Activated T-helper 1 cell treated with Interleukin-2 at 50 U/mL for 16 hours (primary cell): Measurements from ENCODE around the gene SV2C.
"Not testable (repeated sequence)": the region's sequence is repeated elsewhere in the genome, so short reads cannot be mapped to it uniquely, and the experiment has no call there.

Source experiments
- DNase-seq: peaks from one replicate; pipeline ENCODE4 v3.0.0-alpha.2; 2020; ENCODE audit warnings: low read depth

The SV2C gene

DNA sequence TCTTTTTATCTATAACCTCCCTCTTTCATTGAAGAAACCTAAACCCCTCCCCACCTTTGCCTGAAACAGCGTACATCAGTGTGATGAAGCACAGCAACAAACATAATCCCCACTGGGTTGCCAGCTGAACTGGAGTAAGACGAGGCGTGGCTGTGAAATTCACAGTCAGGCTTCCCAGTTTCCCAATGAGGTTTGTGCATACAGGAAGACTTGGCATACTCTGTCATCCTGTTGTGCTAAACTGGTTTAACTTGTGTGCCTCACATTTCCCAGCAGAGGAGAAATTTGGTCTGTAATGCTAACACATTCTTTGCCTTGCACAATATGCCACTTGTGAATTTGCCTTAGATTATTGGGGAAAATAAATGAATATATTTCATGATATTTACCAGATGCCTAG is 121.5 kb downstream of the SV2C start:
- DNase-seq, result no peak

DNA sequence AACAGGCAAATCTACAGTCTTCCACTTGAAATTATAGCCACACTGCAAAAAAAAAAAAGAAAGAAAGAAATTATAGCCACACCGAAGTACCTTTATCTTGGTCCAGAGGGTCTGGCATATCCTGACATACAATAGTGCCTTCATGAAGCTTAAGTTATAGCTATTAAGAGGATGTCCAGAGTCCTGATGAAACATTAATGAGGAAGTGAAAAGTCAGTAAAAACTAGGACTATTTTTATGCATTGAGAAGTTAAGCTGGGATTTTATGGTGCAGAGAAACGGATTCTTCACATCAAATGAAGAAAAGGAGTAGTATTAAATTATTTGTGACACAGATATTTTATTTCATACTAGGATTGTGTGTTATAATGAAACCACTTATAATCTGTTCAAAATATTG is 123.9 kb downstream of the SV2C start:
- no peak for DNase-seq

DNA sequence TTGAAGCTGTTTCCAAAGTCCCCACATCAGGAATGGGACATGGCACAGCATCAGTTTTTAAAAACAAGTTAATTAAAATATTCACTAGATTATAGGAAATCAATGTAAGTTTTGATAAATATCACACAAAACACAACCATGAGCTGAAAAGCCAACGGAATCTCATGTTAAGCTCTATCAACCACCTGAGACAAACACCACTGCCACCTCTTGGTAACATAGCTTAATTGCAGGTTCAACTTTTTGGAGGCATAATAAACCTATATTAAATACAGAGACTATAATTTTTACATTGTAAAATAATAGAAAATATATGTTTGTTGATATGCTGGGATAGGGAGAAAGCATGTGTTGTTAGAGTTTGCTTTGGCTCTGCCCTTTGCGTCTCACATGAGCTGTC is 126.1 kb downstream of the SV2C start:
- no peak for DNase-seq

DNA sequence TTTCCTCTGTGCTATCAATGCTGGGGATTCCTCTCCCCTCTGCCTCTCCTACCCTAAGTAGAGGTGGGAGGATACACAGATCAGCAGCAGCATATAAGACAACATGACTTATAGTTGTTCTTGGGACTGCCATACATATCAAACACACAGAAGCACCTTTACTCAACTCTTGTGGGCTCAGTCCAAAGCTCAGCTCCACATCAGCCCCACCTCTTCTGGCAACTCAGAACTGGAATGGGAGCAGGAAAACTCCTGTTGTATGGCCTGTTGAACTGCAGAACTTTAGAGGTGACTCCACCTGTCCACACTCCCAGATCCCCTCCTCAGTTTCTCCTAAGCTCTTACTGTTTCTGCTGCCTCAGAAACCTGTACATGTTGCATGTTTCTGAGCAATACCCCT is 127.8 kb downstream of the SV2C start:
- DNase-seq, result no peak

DNA sequence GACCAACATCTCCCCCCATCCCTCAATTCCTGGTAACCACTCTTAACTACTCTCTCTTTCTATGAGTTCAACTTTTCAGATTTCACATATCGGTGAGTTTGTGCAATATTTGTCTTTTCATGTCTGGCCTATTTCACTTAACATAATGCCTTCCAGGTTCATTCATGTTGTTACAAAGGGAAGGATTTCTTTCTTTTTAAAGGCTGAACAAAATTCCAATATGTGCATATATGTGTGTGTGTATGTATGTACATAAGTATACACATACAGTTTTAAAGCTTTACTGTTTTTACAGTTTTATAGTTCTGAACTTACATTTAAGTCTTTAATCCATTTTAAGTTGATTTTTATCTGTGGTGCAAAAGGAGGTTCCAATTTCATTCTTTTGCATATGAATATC is 130.7 kb downstream of the SV2C start:
- DNase-seq, result no peak

DNA sequence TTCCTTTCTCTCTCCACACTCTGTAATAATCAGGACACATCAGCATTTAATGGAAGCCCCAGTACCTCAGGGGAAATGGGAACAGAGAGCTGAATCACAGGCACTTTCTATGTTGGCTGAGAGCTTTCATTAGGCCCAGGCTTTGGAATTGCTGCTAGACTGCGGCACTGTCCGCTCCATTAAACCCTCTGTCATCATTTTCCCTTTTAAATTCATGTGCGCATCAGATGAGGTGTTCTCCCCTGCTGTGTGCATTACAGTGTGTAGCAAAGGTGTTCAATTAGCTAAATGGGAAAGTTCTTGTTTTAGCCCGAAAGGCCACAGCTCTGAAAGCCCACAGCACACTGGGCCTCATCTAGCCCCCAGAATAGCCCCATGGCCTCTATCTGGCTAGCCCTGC is 133.6 kb downstream of the SV2C start:
- DNase-seq, result no peak

DNA sequence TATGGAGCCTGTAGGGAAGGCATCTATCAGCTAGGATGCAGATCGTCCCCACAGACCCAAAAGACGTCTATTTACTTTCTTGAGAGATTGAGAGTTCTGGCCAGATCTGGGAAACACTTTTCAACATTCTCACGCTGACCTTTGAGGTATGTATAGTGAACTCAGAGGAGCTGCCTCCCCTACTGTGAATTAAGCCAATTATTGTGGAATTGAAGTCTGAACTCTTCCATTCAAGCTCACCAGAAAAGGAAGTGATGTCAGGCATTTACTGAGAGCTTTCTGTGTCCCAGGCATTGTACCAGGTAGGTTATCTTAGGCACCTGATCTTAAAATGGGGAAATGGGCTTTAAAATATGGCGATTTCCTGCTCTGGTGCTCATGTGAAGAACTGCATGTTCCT is 136.5 kb downstream of the SV2C start:
- no peak for DNase-seq

DNA sequence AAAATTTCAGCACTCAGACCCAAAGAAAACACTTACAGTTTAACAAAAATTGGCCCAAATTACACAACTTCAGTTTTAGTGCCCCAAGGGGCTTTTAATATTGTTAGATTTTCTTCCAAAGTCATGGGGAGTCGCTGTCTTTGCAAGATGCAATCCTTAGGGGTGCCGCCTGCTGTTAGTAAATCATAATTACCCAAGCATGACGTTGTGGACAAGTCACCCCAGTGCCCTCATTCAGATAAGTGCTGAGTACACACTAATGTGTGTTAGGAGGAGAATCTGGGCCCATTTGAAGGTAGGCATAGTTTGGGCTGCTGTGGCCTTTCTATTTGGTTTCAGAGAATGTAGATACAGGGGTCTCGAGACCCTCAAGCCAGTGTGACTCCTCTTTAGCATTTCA is 138.1 kb downstream of the SV2C start:
- no peak for DNase-seq

DNA sequence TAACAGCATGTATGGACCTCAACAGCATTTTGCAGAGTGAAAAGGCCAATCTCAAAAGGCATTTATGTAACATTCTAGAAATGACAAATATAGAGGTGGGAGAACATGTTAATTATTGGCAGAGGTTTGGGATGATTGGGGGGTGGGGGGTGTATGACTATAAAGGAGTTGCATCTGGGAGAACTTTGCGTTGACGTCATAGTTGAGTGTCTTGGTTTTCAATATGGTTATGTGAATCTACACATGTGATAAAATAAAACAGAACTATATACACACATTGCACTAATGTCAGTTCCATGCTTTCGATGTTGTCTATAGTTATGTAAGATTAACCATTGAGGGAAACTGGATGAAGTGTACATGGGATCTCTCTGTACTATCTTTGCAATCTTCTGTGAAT is 139.1 kb downstream of the SV2C start:
- no peak for DNase-seq

DNA sequence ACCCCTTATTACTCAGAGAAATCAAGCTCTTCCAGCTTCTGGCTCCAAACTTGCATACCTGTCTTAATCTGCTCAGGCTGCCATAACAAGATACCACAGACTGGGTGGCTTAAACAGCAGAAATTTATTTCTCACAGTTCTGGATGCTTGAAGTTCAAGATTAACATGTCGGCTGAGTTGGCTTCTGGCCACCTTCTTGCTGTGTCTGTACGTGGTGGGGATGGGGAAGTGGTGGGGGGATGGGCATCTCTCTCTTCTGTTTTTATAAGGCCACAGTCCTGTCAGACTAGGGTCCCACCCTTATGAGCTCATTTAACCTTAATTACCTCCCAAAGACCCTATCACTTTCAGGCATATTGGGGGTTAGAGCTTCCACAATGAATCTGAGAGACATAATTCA is 140.5 kb downstream of the SV2C start:
- DNase-seq, result no peak

DNA sequence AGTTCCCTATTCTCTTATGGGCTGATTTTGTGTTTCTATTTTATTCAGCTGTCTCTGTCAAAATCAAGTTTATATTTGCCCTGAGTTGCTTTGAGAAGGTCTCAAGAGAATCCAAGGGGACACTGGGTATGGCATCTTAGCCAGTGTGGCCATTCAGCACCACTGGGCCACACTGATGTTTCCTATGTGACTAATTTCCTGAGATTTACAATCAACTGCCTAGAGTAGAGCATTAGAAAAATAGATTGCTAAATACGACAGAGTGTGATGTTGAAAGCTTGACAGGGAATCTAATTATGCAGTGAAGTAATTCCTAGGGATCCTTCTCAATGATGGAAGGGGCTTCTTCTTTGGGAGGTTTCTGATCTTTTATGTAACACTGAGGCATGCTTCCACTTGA is 141.7 kb downstream of the SV2C start:
- no peak for DNase-seq

DNA sequence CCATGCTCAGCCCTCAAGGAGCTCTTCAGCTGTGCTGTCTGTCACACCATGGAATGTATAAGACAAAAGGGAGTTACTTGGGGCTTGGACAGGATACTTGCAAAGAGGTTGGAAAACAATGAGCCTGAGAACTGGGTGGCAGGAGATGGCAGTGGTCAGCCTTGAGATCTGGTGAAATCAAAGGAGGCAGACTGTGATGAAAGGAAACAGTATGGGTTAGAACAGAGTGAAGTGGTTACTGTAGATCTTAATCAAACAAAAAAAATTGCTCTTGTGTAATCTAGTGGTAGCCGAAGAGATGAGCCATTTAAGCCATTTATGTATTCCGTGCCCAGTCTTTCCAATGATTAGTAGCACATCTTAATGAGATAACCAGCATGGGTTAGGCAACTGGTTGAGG is 142.2 kb downstream of the SV2C start:
- DNase-seq, result no peak

DNA sequence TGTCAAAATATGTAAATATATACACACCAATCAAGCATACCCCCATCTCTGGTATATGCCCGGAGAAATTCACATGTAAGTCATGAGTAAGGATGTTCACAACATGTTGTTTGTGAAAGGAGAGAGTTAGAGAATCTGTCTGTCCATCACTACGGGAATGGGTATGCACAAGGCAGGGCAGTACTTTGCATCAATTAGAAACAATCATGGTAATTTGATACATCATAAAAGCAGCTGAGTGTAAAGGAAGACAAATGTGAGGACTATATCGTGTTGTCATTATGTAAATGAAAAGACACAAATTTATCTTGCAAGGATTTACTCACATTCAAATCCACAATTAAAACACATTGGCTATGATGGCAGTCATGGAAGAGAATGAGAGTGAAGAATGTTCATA is 146.7 kb downstream of the SV2C start:
- DNase-seq, result no peak

DNA sequence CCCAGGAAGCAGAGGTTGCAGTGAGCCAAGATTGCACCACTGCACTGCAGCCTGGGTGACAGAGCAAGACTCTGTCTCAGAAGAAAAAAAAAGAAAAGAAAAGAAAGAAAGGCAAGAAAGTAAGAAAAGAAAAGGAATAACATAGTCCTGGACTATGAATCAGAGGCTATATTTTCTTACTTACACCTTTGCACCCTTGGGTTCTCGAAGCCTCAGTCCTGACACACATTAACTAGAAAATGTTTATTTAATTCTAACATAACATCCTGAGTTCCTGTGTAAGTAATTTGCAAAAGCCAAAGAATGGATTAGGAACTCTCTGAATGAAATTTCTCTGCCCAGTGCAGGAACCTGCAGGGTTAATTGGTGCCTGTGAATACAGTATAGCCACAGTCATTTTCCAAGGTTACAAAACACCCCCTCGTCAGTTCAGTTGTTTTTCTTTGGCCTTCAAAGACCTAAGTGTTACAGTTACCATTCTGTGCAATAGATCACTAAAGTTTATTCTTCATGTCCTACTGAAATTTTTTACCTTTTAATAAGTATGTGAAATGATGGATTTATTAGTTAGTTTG is 147.6 kb downstream of the SV2C start:
- no peak for DNase-seq

DNA sequence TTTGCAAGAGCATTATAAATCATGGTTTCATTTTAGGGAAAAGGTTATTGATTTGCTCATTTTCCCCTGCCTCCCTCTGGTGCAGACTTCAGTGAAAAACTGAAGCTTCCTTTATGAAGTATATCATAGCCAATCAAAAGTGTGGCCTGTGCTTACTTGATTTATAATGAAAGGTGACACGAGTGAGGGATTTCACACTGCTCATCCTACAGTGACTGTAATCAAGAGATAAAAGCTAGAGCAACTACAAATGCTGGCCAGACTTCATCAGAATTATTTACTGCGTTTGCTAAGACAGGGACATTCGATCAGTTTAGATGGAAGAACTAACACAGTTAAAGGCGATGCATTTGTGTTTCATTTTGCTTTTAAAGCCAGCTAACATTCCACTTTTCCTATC is 151.5 kb downstream of the SV2C start:
- DNase-seq, result no peak

DNA sequence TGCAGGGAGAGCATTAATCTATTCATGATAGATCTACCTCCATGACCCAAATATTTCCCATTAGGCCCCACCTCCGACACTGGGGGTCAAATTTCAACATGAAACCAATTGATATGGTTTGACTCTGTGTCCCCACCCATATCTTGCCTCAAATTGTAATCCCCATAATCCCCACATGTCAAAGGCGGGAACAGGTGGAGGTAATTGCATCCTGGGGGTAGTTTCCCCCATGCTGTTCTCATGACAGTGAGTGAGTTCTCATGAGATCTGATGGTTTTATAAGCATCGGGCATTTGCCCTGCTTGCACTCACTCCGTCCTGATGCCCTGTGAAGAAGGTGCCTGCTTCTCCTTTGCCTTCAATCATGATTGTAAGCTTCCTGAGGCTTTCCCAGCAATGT is 153.5 kb downstream of the SV2C start:
- DNase-seq, result no peak

DNA sequence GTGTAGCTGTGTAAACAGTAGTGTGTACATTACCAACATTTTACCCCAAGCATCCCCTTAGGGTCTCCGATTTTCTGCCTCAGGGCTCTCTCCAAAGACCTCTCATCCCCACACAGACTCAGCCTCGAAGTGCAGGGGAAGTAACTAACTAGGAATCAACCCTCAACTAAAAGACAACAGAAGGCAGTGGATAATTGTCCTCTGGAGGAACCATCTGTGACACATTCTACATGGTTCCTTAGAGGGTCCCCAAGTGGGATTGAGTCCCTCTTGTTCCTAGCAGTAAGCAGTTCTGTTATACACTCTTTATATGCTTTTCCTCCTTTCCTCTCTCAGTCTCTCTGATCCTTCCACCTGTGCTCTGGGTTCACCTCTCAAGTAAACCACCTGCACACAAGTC is 157.2 kb downstream of the SV2C start:
- DNase-seq, result no peak

DNA sequence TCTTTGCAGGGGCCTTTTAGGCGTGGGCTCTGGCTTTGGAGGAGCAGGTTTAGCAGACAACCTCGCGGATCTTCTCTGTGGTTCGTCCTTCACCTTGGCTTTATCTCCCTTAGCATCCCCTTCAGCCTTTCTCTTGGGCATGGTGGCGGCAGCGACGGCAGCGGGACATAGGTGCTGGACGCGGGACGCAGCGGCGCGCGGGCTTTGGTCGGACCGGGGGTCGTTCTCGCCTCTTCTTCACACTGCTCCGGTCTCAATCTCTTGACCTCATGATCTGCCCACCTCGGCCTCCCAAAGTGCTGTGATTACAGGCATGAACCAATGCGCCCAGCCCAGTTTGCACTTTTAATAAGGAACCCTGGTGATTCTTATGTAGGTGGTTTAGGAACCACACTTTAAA is 159.0 kb downstream of the SV2C start:
- DNase-seq, result not testable (repeated sequence)

DNA sequence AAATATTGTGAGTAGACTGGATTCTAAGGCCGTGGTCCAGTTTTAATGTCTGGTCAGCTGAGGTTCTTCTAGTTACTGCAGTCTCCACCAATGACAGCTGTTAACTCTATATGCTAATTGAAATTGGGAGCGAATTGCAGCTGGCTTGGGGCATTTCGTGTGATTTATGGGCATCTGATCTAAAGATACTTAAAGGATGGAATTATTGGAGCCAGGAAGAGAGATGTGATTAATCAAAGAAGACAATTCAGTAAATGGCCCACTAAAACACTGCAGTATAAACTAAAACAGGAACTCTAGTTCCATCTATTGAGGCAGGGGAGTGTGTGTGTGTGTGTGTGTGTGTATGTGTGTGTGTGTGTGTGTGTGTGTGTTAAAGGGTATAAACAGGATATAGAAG is 162.4 kb downstream of the SV2C start:
- no peak for DNase-seq

DNA sequence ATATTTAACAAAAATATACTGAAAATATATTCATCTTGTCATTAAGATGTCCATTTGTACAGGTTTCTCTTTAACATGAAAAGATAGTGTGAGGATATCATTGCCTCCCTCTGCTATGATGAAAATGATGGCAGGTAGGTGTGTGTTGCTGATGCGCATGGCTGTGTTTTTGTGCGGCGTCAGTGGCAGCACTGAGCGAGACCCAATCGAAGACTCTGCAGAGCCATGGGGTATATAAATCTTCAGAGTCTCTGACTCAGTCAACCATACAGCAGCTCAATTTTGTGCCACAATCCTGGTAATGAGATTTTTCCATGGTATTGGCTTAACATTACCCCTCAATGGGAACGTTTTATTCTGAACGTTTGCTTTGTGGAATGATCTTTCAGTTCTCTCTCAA is 166.4 kb downstream of the SV2C start:
- DNase-seq, result no peak

DNA sequence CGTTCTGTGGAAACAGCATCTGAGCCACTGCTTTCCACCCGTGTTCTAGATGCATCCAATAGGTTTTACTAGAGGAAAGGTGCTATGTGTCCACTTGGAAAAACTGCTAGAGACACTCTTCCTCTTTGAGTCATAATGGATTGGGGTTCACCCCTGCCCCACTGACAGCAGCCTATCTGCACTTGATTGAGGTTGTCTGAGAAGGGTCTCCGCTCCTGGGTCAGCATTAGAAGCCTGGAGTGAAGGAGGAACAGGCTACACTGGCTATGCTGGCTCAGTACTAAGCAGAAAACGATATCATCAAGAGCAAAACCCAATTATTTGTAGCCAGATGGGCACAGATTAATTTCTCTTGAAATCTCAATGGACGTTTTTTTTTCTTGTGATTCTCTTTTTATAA is 167.3 kb downstream of the SV2C start:
- DNase-seq, result no peak

DNA sequence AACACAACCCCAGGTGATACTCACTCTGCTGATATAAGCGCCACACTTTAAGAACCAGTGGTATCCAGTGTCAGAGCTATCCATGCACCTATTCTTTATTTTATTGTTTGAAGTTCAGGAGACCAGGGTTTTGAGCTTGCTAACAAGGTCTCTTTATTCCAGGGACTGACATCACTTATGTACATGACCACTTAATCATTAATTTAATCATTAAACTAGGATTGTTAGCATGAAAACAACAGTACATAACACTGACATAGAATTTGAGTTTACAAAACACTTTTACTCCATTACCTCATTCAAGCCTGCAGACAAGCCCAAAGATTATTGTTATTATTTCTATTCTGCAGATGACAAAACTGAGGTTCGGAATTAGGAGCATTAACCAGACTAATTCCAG is 168.5 kb downstream of the SV2C start:
- DNase-seq, result no peak

DNA sequence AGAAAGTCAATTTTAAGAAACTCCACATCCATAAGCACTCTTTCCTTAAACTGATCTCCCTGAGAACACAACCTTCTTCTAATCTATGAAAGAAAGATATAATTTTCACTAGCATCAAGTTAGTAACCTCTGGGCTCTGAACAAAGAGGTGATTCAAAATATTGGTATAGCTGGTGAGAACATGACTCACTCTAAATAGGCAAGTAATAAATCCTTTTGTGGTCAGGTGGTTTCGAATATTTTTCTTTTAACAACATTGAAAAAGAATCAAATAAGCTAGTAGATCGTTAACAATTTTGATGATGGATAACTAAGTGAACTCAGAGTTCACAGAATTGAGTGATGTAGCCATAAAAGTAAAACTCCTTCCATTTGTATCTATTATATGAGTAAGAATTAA is 169.3 kb downstream of the SV2C start:
- no peak for DNase-seq

DNA sequence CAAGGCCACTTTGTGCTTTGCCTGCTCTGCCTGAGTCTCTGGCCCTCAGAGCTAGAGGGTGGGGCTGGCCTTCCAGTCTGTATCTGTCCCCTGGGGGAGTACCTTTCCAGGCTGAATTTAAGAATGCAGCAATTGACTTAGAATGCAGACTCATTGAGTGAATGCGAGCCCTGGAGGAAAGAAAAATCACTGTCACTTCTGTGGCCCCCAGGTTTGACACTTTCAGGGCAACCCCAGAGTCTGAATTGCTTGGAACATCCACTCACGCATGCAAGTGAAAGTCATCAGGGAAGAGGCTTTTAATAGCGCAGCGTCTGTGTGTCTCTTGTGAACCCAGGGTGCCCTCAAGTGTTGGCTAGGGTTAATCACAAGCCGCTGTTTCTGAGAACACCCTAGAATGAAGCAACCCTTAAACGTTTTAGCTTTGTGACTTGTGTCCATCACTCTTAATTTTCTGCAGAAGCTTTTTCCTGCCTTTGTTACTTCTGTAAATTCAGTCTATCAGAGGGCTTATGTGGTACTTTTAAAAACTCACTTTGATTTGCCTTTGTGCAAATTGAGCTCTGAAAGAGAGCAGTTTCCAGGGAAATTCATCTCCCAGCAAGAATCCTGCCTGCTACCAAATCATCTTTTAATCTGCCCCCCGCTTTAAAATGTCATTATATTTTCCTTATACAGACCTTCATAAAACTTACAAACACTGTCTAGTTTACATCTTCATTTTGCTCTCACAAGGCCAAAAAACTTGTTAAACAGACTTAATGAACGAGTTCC is 173.1 kb downstream of the SV2C start:
- DNase-seq, result peak; percentile 41
